ENCODE measurements around the gene RASSF5.

The RASSF5 gene

DNA sequence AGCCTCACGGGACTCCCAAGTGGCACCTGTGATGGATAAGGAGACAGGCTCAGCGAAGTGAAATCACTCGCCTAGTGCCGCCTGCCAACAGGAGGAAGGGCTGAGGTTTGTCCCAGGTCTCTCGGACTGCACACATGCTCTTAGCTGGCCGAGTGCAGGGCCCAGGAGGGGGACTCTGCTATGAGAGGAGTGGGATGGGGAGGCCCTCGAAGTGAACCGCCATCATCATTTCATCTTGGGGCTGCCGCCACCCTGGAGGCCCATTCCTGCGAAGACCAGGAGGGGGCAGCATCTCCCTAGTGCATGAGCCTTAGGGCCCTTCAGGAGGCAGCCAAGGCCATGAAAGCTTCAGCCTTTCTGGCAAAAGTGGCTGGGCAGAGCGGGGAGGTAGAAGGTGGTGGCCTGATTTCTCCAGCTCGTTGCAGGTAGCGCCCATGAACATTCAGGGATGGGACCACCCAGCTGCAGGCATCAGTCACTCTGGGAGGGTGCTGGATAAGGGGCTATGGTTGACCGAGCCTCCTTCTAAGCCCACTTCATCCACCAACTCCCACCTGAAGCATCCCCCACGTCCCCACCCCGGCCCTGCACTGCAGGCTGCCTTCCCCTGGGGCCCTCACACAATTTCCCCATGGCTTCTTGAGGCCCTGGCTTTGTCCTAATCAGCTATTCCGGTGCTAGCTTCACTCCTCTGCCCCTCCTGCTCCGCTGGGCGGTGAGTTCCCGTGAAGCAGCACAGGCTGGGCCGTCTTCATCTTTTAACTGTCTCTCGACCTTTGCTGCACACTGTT lies 17.2 kb upstream of the RASSF5 start:
- no peak overlapping the region for H3K4me3 ChIP-seq (ENCODE audit: low read depth in 1 of 2, low read length in 2 of 2)
- no peaks in the 10 kb centered on the region for H3K36me3 ChIP-seq (ENCODE audit: insufficient read depth, low read length)
- H3K4me1 ChIP-seq (ENCODE audit: insufficient read depth, low read length), result peaks cover 3% of the 10 kb centered on the region
- no peak overlapping the region for H3K9ac ChIP-seq (ENCODE audit: low read length)
- no peaks in the 10 kb centered on the region for H3K9me3 ChIP-seq (ENCODE audit: low read length)
- no peaks in the 10 kb centered on the region for H3K27me3 ChIP-seq (ENCODE audit: control insufficient read depth in 1 of 2, insufficient read depth in 2 of 2, low read length in 2 of 2)
- no peak overlapping the region for H3K27ac ChIP-seq (ENCODE audit: low read depth, low read length)

- Histone ChIP-seq H3K9me3 (ENCODE audit: low read length) (no peaks in the 10 kb centered on the region), H3K36me3 (ENCODE audit: insufficient read depth, low read length) (no peaks in the 10 kb centered on the region), H3K4me3 (ENCODE audit: low read depth in 1 of 2, low read length in 2 of 2) (no peak overlapping the region), H3K27ac (ENCODE audit: low read depth, low read length) (no peak overlapping the region), H3K9ac (ENCODE audit: low read length) (no peak overlapping the region), H3K27me3 (ENCODE audit: control insufficient read depth in 1 of 2, insufficient read depth in 2 of 2, low read length in 2 of 2) (no peaks in the 10 kb centered on the region), H3K4me1 (ENCODE audit: insufficient read depth, low read length) (peaks cover 9% of the 10 kb centered on the region)
Observed at GRCh38 chr1:206490771-206491405, 16.4 kb upstream of the RASSF5 start.

DNA sequence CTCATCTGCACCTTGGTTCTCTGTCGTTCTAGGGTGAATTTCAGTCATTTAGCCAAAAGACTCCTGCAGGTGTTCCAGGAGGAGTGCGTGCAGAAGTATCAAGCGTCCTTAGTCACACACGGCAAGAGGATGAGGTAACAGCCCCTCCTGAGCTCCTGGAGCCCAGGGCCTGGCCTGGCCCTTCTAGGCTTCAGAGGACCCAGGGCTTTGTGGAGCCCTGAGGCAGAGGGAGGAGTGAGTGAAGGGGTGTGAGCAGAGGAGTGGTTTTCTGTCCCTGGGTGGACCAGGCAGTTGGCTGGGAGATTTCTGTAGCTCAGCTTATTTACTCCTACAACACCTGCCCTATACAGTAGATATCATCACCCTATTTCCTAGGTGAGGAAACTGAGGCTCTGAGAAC lies 15.7 kb upstream of the RASSF5 start:
- Histone ChIP-seq H3K27ac (ENCODE audit: low read depth, low read length) (no peak overlapping the region), H3K27me3 (ENCODE audit: control insufficient read depth in 1 of 2, insufficient read depth in 2 of 2, low read length in 2 of 2) (no peaks in the 10 kb centered on the region), H3K36me3 (ENCODE audit: insufficient read depth, low read length) (no peaks in the 10 kb centered on the region), H3K9me3 (ENCODE audit: low read length) (no peaks in the 10 kb centered on the region), H3K4me3 (ENCODE audit: low read depth in 1 of 2, low read length in 2 of 2) (no peak overlapping the region), H3K4me1 (ENCODE audit: insufficient read depth, low read length) (peaks cover 16% of the 10 kb centered on the region), H3K9ac (ENCODE audit: low read length) (no peak overlapping the region)

GRCh38 chr1:206492589-206492988 lies 14.7 kb upstream of the RASSF5 start:
- no peaks in the 10 kb centered on the region for H3K9me3 ChIP-seq (ENCODE audit: low read length)
- no peaks in the 10 kb centered on the region for H3K36me3 ChIP-seq (ENCODE audit: insufficient read depth, low read length)
- no peak overlapping the region for H3K27ac ChIP-seq (ENCODE audit: low read depth, low read length)
- no peaks in the 10 kb centered on the region for H3K27me3 ChIP-seq (ENCODE audit: control insufficient read depth in 1 of 2, insufficient read depth in 2 of 2, low read length in 2 of 2)
- no peak overlapping the region for H3K4me3 ChIP-seq (ENCODE audit: low read depth in 1 of 2, low read length in 2 of 2)
- H3K9ac ChIP-seq (ENCODE audit: low read length), result no peak overlapping the region
- peaks cover 19% of the 10 kb centered on the region for H3K4me1 ChIP-seq (ENCODE audit: insufficient read depth, low read length)

DNA sequence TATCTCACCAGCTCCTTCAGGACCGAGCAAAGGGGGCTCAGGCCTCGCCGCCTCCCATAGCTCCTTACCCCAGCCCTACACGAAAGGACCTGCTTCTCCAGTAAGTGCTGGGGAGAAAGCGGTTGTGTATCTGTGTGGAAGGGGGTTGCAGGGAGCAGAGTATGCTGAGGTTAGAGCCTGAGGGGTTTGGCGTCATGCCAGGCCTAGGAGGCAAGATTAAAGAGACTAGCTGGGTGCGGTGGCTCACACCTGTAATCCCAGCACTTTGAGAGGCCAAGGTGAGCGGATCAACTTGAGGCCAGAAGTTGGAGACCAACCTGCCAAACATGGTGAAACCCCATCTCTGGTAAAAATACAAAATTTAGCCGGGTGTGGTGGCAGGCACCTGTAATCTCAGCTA lies 14.1 kb upstream of the RASSF5 start:
- H3K9me3 ChIP-seq (ENCODE audit: low read length), result no peaks in the 10 kb centered on the region
- H3K4me1 ChIP-seq (ENCODE audit: insufficient read depth, low read length), result peaks cover 19% of the 10 kb centered on the region
- H3K4me3 ChIP-seq (ENCODE audit: low read depth in 1 of 2, low read length in 2 of 2), result no peak overlapping the region
- no peaks in the 10 kb centered on the region for H3K27me3 ChIP-seq (ENCODE audit: control insufficient read depth in 1 of 2, insufficient read depth in 2 of 2, low read length in 2 of 2)
- H3K36me3 ChIP-seq (ENCODE audit: insufficient read depth, low read length), result no peaks in the 10 kb centered on the region
- no peak overlapping the region for H3K27ac ChIP-seq (ENCODE audit: low read depth, low read length)
- no peak overlapping the region for H3K9ac ChIP-seq (ENCODE audit: low read length)

DNA sequence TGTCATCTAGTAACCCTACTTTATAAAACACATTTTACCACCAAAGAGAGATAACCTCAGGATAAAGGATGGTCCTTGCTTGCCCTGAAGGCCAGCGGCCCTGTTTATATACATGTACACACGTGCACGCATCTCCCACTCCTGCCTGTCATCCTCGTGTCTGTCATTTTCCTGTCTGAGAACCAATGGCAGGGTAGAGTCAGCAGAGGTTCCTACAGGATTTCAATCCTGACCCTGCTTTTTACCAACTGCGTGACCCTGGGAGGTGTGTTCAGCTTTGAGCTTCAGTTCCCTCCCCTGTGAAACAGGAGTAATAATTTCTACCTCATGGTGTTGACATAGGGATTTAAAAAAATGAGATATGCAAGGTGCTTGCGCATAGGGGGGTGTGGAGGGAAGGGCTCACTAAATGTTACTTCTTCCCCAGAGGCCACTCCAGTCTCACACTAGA lies 12.3 kb upstream of the RASSF5 start:
- Histone ChIP-seq H3K4me3 (ENCODE audit: low read depth in 1 of 2, low read length in 2 of 2) (no peak overlapping the region), H3K9me3 (ENCODE audit: low read length) (no peaks in the 10 kb centered on the region), H3K4me1 (ENCODE audit: insufficient read depth, low read length) (peaks cover 19% of the 10 kb centered on the region), H3K27ac (ENCODE audit: low read depth, low read length) (no peak overlapping the region), H3K9ac (ENCODE audit: low read length) (no peak overlapping the region), H3K27me3 (ENCODE audit: control insufficient read depth in 1 of 2, insufficient read depth in 2 of 2, low read length in 2 of 2) (no peaks in the 10 kb centered on the region), H3K36me3 (ENCODE audit: insufficient read depth, low read length) (no peaks in the 10 kb centered on the region)

DNA sequence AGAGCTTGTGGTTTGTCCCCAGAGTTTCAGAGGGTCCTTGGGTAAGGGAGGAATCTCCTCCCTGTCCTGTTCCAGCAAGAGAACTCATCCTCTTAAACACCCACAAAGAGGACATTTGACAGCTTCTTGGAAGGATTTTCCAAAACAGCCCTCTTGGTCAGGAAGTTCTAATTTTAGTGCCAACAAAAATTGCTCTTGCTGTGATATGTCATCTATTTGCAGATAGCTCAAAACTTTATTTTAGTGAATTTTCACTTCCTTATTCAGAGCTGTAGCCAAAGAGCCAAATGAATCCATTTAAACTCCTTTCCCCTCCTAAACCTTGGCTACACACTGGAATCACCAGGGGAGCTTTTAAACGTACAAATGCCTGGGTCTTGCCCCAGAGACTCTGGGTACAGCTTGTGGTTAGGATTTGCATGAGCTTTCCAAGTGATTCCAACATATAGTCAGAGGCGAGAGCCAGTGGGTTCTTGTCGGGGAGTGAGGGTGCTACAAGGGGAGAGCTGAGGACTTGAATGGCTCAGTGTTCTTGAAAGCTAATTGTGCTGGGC lies 11.8 kb upstream of the RASSF5 start:
- H3K9ac ChIP-seq (ENCODE audit: low read length), result no peak overlapping the region
- no peaks in the 10 kb centered on the region for H3K9me3 ChIP-seq (ENCODE audit: low read length)
- no peak overlapping the region for H3K4me3 ChIP-seq (ENCODE audit: low read depth in 1 of 2, low read length in 2 of 2)
- H3K36me3 ChIP-seq (ENCODE audit: insufficient read depth, low read length), result no peaks in the 10 kb centered on the region
- no peaks in the 10 kb centered on the region for H3K27me3 ChIP-seq (ENCODE audit: control insufficient read depth in 1 of 2, insufficient read depth in 2 of 2, low read length in 2 of 2)
- no peak overlapping the region for H3K27ac ChIP-seq (ENCODE audit: low read depth, low read length)
- peaks cover 19% of the 10 kb centered on the region for H3K4me1 ChIP-seq (ENCODE audit: insufficient read depth, low read length)

- Histone ChIP-seq H3K9ac (ENCODE audit: low read length) (no peak overlapping the region), H3K27ac (ENCODE audit: low read depth, low read length) (no peak overlapping the region)
Observed at GRCh38 chr1:206496131-206496793, 11.1 kb upstream of the RASSF5 start.

GRCh38 chr1:206497363-206497762 lies 10.0 kb upstream of the RASSF5 start:
- Histone ChIP-seq H3K9me3 (ENCODE audit: low read length) (no peaks in the 10 kb centered on the region), H3K4me3 (ENCODE audit: low read depth in 1 of 2, low read length in 2 of 2) (no peak overlapping the region), H3K27me3 (ENCODE audit: control insufficient read depth in 1 of 2, insufficient read depth in 2 of 2, low read length in 2 of 2) (no peaks in the 10 kb centered on the region), H3K36me3 (ENCODE audit: insufficient read depth, low read length) (no peaks in the 10 kb centered on the region), H3K27ac (ENCODE audit: low read depth, low read length) (no peak overlapping the region), H3K9ac (ENCODE audit: low read length) (no peak overlapping the region), H3K4me1 (ENCODE audit: insufficient read depth, low read length) (peaks cover 24% of the 10 kb centered on the region)

More at GRCh38 chr1:206496131-206496793, 11.1 kb upstream of the RASSF5 start:
- H3K36me3 ChIP-seq (ENCODE audit: insufficient read depth, low read length), result no peaks in the 10 kb centered on the region
- peaks cover 19% of the 10 kb centered on the region for H3K4me1 ChIP-seq (ENCODE audit: insufficient read depth, low read length)
- H3K9me3 ChIP-seq (ENCODE audit: low read length), result no peaks in the 10 kb centered on the region
- no peaks in the 10 kb centered on the region for H3K27me3 ChIP-seq (ENCODE audit: control insufficient read depth in 1 of 2, insufficient read depth in 2 of 2, low read length in 2 of 2)
- H3K4me3 ChIP-seq (ENCODE audit: low read depth in 1 of 2, low read length in 2 of 2), result no peak overlapping the region

DNA sequence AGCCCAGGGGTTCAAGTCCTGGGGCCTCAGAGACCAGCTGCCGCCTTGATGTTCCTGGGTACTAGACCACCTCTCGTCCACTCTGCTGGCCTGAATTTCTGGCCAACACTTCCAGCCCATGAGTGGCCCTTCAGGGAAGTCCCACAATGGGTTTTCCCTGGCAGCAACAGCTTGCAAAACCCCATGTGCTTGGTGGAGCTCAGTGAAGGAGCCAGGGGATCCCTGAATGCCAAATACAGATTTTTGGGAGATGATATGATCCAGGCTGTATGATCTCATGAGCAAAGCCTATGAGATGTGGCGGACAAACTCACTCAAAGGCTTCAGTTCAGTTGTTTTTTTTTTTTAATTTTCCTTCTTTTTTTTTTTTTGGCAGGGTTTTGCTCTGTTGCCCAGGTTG lies 9.6 kb upstream of the RASSF5 start:
- H3K27me3 ChIP-seq (ENCODE audit: control insufficient read depth in 1 of 2, insufficient read depth in 2 of 2, low read length in 2 of 2), result no peaks in the 10 kb centered on the region
- no peak overlapping the region for H3K9ac ChIP-seq (ENCODE audit: low read length)
- no peaks in the 10 kb centered on the region for H3K36me3 ChIP-seq (ENCODE audit: insufficient read depth, low read length)

DNA sequence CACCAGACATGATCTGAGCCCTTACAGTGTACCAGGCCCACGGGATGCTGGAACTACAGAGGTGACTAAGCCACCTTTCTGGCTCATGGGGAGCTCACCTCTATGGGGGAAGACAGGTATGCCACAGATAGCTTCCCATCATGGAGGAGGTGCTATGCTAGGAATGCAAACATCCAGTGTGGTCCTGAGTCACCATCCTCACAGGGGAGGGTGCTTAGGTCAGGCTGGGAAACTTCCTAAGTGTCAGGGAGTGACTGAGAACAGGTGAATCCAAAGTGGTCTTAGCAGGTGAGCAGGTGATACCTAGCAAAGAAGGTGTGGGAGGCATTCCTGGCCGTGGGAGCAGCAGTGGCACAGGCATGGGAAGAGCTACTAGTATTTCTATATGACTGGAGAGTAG lies 8.6 kb upstream of the RASSF5 start:
- H3K27me3 ChIP-seq (ENCODE audit: control insufficient read depth in 1 of 2, insufficient read depth in 2 of 2, low read length in 2 of 2), result no peaks in the 10 kb centered on the region
- H3K9ac ChIP-seq (ENCODE audit: low read length), result no peak overlapping the region
- peaks cover 24% of the 10 kb centered on the region for H3K4me1 ChIP-seq (ENCODE audit: insufficient read depth, low read length)
- H3K4me3 ChIP-seq (ENCODE audit: low read depth in 1 of 2, low read length in 2 of 2), result no peak overlapping the region
- no peaks in the 10 kb centered on the region for H3K36me3 ChIP-seq (ENCODE audit: insufficient read depth, low read length)
- no peak overlapping the region for H3K27ac ChIP-seq (ENCODE audit: low read depth, low read length)
- no peaks in the 10 kb centered on the region for H3K9me3 ChIP-seq (ENCODE audit: low read length)

More for the DNA sequence above, 9.6 kb upstream of the RASSF5 start:
- Histone ChIP-seq H3K4me1 (ENCODE audit: insufficient read depth, low read length) (peaks cover 24% of the 10 kb centered on the region), H3K27ac (ENCODE audit: low read depth, low read length) (no peak overlapping the region), H3K4me3 (ENCODE audit: low read depth in 1 of 2, low read length in 2 of 2) (no peak overlapping the region), H3K9me3 (ENCODE audit: low read length) (no peaks in the 10 kb centered on the region)

Measured in muscle layer of colon (tissue), 2 donors.